Measurements from ENCODE around the gene FGFR3.
A peak's percentile ranks its signal among the peaks of the same experiment; 100 is the strongest.

The FGFR3 gene

DNA sequence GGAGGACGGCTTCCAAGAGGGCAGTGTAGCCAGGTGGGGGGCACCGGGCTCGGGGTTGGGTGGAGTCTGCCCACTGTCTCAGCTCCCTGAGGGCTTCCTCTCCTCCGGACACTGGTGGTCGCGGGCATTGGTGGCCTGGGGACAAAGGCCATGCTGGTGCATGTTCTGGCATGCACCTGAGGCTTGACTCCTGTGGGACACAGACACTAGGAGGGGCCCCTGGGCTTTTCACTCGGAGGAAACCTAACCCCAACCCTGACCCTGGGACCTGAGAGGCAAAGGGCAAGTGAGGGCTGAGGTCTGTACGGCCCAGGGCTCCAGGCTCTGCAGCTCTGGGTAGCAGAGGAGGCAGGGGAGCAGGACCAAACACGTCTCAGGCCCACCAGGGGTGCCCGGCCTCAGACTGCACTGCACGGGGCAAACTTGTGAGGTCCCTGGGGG is 22.3 kb upstream of the FGFR3 start:
- no peak for DNase-seq (ENCODE audit: low spot score)

- DNase-seq (ENCODE audit: low spot score) = no peak
Measured at GRCh38 chr4:1771555-1772305, 21.4 kb upstream of the FGFR3 start.

DNA sequence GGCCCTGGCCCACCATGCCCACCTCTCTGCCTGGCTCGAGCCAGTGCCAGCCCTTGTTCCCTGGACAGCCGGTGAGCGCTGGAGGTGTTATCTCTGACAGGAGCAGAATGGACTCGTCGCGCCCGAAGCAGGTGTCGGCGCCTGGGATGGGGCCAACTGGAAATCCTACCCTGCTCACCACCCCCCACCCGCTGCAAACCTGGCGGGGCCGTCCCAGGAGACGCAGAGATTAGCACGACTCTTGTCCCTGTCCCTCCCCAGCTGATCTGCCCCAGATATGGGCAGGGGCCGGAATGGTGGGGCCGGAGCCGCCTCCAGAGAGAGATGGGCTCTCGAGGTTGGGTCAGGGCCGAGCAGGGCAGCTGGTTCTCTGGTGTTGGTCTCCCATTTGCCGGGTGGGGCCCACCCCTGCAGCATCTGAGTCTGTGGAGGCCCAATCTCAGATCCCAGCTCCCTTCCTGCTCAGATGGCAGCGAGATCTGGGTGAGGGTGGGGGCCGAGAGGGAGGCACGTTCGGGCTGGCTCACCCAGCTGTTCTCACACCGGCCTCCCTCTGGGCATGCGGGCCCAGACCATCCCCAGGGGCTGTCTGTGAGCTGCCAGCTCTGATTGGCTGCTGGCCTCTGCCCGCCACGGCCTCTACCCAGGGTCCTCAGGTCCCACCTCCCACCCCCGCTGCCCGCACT is 20.1 kb upstream of the FGFR3 start:
- DNase-seq (ENCODE audit: low spot score) = no peak

DNA sequence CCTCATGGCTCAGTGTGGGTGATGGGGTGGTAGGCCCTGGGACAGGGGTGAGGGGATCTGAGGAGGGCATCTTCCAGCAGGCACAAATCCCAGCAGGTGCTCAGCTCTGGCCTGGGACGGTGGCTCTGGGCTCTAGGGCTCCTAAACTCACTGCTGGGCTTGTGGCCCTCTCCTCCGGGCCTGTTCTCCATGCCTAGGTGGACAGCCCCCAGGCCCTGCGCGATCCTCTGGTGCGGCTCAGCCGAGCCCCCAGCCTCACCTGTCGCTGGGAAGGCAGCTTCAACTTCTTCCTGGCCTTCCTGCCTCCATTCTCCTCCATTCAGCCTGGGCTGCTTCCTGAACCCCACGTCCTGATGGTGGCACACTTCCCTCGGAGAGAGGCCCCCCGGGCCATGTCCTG is 19.3 kb upstream of the FGFR3 start:
- DNase-seq (ENCODE audit: low spot score) = no peak

DNA sequence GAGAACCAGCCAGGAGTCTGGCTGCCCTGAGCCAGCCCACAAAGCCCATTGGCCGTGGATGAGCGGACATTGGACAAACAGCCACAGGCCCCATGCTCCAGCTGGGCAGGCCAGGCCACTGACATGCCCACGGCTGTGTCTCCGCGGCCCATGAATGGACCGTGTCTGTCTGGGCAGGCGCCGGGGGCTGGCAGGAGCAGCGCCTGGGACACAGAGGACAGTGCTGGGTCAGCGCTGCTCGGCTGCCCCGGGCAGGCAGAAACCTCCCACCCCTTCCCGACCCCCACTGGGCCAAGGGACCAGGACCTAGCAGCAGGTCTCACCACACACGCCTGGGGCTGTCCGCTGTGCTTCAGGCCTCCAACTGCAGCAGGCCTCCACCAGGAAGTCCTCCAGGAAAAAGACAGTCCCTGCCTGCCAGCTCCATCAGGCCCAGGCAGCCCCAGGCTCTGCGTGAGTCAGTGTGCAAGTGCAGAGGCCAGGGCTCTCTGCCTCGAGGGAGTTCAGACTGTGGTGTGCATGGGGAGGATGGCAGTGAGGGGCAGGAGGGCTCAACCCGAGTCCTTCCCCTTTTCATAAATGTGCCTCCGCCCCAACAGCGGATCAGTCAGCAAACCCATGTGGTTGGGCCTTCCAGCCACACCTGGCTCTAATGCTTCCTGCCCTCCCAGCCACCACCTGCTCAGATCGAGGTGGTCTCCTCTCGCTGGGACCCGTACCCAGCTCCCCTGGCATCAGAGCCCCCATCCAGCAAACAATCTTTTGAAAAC is 17.2 kb upstream of the FGFR3 start:
- DNase-seq (ENCODE audit: low spot score) = no peak

DNA sequence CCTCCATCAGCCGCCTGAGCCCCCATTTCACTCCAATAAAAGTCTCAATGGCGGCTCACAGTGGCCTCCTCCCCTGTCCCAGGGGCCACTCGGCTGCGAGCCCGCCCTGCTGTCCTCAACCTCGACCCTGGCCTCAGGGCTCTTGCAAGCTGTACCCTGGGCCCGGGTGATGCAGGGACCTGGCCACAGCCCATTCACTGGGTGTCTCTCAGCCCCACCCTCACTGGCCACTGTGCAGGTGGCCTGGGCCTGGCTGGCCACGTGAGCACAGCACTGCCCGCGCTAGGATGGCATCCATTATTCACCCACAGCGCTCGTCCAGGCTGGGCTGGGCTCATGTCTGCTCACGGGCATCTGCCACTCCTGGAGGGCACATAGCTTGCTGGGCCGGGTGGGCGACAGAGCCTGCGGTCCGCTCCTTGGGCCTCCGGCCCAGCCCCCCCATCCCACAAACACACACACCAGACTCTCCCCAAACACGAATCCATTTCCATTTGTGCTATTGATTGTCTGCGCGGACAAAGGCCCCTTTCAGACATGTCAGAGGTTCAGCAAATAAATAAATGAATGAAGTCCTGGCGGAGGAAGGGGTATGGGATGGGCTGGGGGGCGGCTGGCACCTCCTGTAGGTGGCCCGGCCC is 16.5 kb upstream of the FGFR3 start:
- DNase-seq (ENCODE audit: low spot score) = no peak

DNA sequence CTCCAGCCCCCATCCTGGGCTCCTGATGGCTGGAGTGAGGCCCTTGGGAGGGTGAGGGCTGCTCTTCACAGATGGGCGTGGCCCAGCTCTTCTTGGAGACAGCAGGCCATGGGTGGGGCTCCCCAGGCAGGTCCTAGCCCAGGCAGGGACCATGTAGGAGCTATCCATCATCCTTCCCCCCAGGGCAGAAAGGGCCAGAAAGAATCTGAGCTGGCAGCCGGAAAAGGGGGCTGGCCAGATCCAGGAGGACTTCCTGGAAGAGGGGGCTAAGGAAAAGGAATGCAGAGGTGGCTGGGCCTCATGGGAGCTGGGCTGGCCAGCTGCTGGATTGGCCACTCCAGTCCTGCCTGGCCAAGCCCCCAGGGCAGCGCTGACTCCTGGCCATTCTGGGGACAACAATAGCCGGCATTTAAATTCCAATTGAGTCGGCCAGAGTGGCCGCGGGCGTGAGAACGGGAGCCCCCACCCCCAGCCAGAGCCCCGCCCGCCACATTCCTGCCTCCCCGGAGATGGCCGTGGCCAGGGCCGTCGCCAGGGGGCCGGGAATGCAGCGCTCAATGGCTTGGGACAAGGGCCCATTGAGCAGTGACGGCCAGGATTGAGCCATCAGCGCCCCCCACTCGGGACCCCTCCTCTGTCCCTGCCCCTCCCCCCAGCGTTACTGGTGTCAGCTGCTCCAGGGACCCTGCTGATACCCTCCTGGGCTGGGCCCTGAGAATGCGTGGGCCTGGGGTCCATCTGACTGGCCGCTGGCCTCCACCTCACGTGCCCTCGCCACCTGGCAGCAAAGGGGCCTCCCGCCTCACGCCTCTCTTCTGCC is 15.1 kb upstream of the FGFR3 start:
- peak; percentile 79 for DNase-seq (ENCODE audit: low spot score)

- no peak for DNase-seq (ENCODE audit: low spot score)
Measured at GRCh38 chr4:1778642-1779392, 14.3 kb upstream of the FGFR3 start.

- DNase-seq (ENCODE audit: low spot score) = no peak
Measured at GRCh38 chr4:1779588-1780382, 13.3 kb upstream of the FGFR3 start.

DNA sequence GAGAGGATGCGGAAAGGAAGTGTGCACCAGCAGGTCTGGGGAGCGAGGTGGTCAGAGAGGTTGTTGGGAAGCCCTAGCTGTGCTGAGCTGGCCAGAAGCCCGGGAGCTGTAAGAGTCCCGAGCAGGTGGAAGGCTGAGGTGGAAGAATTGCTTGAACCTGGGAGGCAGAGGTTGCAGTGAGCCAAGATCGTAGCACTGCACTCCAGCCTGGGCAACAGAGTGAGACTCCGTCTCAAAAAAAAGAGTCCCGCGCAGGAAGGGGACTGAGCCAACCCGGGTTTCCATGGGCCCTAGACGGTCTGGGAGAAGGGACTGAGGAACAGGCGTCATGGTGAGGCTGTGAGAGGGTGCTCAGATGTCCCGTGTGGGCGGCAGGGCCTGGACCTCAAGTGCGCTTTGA is 12.7 kb upstream of the FGFR3 start:
- no peak for DNase-seq (ENCODE audit: low spot score)

DNA sequence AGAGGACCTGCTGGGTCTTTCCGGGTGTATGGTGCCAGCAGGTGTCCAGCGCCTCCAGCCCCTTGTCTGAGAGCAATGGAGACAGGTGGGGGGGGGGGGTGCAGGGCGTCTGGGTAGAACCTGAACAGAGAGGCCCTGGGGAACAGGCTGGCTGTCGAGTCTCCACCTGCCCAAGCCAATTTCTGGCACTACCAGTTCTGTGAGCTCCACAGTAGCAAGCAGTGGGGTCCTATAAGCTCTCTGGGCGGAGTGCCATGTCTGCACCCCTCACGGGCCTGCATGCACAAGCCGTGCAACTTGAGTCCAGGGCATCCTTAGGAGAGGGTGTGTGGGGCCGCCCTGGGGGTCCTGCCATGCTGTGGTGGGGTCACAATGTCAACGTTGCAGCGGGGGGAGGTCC is 10.1 kb upstream of the FGFR3 start:
- DNase-seq (ENCODE audit: low spot score) = no peak

DNA sequence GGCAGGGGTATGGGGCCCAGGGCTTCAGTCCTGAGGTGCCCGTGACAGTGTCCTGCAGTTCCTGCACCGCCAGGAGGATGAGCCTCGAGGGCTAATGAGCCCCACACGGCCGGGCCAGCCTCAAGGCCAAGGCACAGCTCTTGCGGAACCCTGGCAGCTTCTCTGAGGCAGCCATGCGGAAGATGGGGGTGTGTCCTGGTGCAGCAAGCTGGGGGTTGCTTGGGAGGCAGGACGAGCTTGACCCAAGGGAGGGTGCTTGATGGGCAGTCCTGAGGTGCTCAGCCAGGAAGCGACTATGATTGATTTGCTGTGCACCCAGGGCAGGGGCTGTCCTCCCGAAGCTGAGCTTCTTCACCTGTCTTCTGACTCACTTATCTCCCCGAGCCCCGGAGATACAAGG is 9.1 kb upstream of the FGFR3 start:
- no peak for DNase-seq (ENCODE audit: low spot score)

GRCh38 chr4:1784395-1784788 is 8.7 kb upstream of the FGFR3 start:
- DNase-seq (ENCODE audit: low spot score) = no peak

DNA sequence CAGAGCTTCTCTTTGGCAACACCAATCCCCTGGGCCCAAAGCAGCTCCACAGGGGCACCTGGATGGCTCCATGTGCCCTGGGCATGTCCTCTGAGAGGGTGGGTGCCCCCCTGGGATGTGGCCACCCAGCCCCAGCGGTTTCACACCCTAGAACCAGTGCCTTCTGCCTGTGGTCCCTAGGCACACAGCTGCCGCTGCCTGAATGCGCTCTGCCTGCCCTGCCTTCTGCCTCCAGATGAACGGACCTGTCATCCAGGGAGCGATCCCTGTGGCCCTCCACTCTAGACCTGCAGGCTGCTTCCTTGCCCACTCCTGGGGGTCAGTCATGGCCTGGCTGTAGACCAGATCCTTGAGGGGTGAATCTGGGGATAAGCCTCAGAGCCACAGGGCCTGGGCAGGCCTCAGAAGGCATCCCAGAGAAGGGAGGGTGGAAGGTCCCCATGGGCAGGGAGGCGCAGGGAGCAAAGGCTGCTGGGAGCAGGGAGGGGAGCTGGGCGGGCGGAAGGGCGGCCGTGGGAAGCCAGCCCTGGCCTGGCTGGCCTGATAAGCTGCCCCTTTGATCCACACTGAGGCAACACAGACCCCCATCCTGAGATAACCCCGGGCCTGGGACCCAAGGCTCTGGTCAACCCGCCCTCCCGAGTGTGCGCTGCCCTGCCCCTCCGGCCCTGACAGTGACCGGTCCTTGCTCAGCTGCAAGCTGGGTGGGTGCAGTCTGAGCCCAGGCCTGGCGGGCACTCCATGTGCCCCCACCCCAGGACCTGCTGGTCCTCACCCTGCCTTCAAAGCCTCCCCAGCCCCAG is 8.1 kb upstream of the FGFR3 start:
- no peak for DNase-seq (ENCODE audit: low spot score)

DNA sequence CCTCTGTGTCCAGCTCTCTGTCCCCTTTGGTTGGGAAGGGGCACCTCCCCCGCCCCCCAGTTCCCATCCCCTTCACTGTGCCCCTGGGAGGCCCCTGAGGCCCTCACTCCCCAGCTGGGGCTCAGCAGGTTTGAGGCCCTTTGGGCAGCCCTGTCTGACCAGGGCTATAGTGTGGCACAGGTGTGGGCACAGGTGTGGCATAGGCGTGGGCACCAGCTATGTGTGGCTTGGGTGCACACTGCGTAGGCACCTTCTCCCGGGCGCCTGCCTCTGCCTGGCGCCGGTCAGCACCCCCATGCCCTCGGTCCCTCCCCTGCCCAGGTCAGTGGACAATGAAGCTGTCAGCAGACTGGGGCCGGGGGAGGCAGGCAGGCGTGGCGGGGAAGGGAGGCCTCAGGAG is 7.5 kb upstream of the FGFR3 start:
- DNase-seq (ENCODE audit: low spot score) = no peak

GRCh38 chr4:1786544-1787362 is 6.3 kb upstream of the FGFR3 start:
- DNase-seq (ENCODE audit: low spot score) = no peak

- DNase-seq (ENCODE audit: low spot score) = no peak
Measured at GRCh38 chr4:1787411-1788077, 5.5 kb upstream of the FGFR3 start.
